Activated T-helper 2 cell treated with anti-CD3 and anti-CD28 coated beads, Interferon-gamma antibody, Interleukin-2, Interleukin-4, amounts not matched to agents 10 μg/mL and 5 μg/mL and 100 μg/mL, durations not matched to agents 14 hours and 24 hours and 36 hours (primary cell): Measurements from ENCODE around the gene RIOK3. TPM values are rescaled to one million over a fixed set of nuclear protein-coding genes. Genes with fewer than 3 reads are reported as not detected.
"Not testable (repeated sequence)": the region's sequence is repeated elsewhere in the genome, so short reads cannot be mapped to it uniquely, and the experiment has no call there.

Experiments used
- DNase-seq: peaks from one replicate; pipeline ENCODE4 v3.0.0; 2021; ENCODE audit warnings: low spot score
- H3K27ac Mint-ChIP-seq: one replicate; pipeline ENCODE4 v1.8.0; 2021; ENCODE audit warnings: mixed read lengths
- H3K27me3 Mint-ChIP-seq: one replicate; pipeline ENCODE4 v1.8.0; 2021; ENCODE audit warnings: low read depth, mixed read lengths
- H3K36me3 Mint-ChIP-seq: one replicate; pipeline ENCODE4 v1.8.0; 2021; ENCODE audit warnings: low read depth, mixed read lengths
- H3K4me1 Mint-ChIP-seq: one replicate; pipeline ENCODE4 v1.8.0; 2021; ENCODE audit warnings: low read depth, mixed read lengths
- H3K4me3 Mint-ChIP-seq: one replicate; pipeline ENCODE4 v1.8.0; 2021; ENCODE audit warnings: low read depth, mild to moderate bottlenecking, moderate library complexity, mixed read lengths
- H3K9me3 Mint-ChIP-seq: one replicate; pipeline ENCODE4 v1.8.0; 2021; ENCODE audit warnings: mixed read lengths
- intact Hi-C: fragments of 100-400 bp; cut with micrococcal nuclease; formaldehyde crosslinking; loops from one replicate; pipeline ENCODE4 v1.15.1; 2023
- total RNA-seq: library from RNA; stranded (reverse); gene quantifications from 2 replicates; pipeline ENCODE4 v1.2.3, GENCODE V29; 2022

The RIOK3 gene
- total RNA-seq, 1 donor from 2014 or later, result 53.4 TPM

DNA sequence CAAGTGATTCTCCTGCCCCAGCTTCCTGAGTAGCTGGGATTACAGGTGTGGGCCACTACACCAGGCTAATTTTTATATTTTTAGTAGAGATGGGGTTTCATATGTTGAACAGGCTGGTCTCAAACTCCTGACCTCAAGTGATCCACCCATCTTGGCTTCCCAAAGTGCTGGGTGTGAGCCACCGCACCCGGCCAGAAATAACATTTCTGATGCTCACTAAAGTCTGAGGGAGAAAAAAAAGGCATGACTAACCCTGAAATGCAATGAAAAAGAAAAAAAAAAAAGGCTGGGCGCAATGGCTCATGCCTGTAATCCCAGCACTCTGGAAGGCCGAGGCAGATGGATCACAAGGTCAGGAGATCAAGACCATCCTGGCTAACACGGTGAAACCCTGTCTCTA lies 36.5 kb downstream of the RIOK3 start:
- DNase-seq, H3K27me3 Mint-ChIP-seq, H3K36me3 Mint-ChIP-seq, H3K9me3 Mint-ChIP-seq, H3K27ac Mint-ChIP-seq, H3K4me3 Mint-ChIP-seq: not testable (repeated sequence)
- intact Hi-C loops, result loop anchor here (2.0 kb wide), 1 partner anchor 37 kb away; the partner anchor contains the start of gene RIOK3
- peaks cover 12% of the 10 kb centered on the region for H3K4me1 Mint-ChIP-seq

DNA sequence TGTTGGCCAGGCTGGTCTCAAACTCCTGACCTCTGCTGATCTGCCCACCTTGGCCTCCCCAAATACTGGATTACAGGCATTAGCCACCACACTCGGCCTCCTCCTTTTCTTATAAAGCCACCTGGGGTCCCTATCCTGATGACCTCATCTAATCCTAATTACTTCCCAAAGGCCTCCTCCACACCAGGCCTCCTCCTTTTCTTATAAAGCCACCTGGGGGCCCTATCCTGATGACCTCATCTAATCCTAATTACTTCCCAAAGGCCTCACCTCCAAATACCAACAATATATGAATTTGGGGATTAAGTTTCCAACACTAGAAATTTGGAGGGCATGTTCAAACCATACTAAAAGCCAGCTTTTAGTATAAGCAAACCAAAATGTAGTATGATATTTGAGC lies 40.6 kb downstream of the RIOK3 start:
- Mint-ChIP-seq H3K9me3 (peaks cover 3% of the 10 kb centered on the region), H3K4me3 (no peak overlapping the region), H3K4me1 (peaks cover 9% of the 10 kb centered on the region), H3K36me3 (no peaks in the 10 kb centered on the region), H3K27ac (no peak overlapping the region), H3K27me3 (no peaks in the 10 kb centered on the region)
- no peak for DNase-seq
- intact Hi-C loops, result no loop called here

GRCh38 chr18:23494992-23495391 lies 41.9 kb downstream of the RIOK3 start:
- no peak for DNase-seq
- Mint-ChIP-seq H3K9me3 (peaks cover 3% of the 10 kb centered on the region), H3K27me3 (no peaks in the 10 kb centered on the region), H3K4me3 (no peak overlapping the region), H3K27ac (no peak overlapping the region), H3K4me1 (peaks cover 17% of the 10 kb centered on the region), H3K36me3 (no peaks in the 10 kb centered on the region)
- intact Hi-C loops, result no loop called here

GRCh38 chr18:23495723-23496440 lies 42.8 kb downstream of the RIOK3 start:
- H3K27me3 Mint-ChIP-seq, result no peaks in the 10 kb centered on the region
- no peaks in the 10 kb centered on the region for H3K36me3 Mint-ChIP-seq
- H3K27ac Mint-ChIP-seq, result no peak overlapping the region
- H3K4me3 Mint-ChIP-seq, result no peak overlapping the region
- peaks cover 17% of the 10 kb centered on the region for H3K4me1 Mint-ChIP-seq
- intact Hi-C loops, result no loop called here
- H3K9me3 Mint-ChIP-seq, result peaks cover 2% of the 10 kb centered on the region
- DNase-seq, result no peak

- Mint-ChIP-seq H3K4me1 (peaks cover 26% of the 10 kb centered on the region), H3K27me3 (no peaks in the 10 kb centered on the region), H3K4me3 (no peak overlapping the region), H3K27ac (no peak overlapping the region), H3K36me3 (no peaks in the 10 kb centered on the region), H3K9me3 (no peaks in the 10 kb centered on the region)
- intact Hi-C loops, result no loop called here
- DNase-seq, result no peak
Measured at GRCh38 chr18:23498117-23498516, 45.0 kb downstream of the RIOK3 start.

- Mint-ChIP-seq H3K27ac (no peak overlapping the region), H3K4me1 (peaks cover 26% of the 10 kb centered on the region), H3K27me3 (no peaks in the 10 kb centered on the region), H3K4me3 (no peak overlapping the region), H3K36me3 (no peaks in the 10 kb centered on the region), H3K9me3 (no peaks in the 10 kb centered on the region)
- intact Hi-C loops, result loop anchor here (1.0 kb wide), 3 partner anchors 87 to 313 kb away; partner anchors contain the start of gene NPC1
- peak; percentile 63 for DNase-seq
Measured at GRCh38 chr18:23498877-23499276, 45.8 kb downstream of the RIOK3 start.

DNA sequence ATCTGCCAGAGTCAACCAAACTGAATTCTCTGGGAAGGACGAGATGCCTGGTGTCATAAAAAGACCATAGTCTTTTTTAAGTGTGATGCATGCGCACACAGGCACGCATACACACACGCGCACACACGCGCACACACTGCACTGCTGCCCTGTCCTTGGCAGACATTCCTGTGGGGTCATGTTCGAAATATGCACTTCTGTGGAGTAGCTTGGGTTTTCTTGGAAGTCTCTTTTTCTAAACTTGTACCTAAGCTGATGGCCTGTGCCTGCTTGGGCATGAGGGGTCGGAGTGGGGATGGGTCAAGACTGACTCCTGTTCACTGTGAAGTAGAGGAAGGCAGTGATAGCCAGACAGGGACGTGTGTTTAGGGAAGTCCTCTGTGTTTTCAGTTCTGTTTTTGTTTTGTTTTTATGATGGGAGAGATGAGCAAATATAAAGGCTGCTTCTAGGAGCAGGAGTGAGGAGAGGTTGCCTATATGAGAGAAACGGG lies 46.2 kb downstream of the RIOK3 start:
- Mint-ChIP-seq H3K36me3 (no peaks in the 10 kb centered on the region), H3K4me1 (peaks cover 29% of the 10 kb centered on the region), H3K27me3 (no peaks in the 10 kb centered on the region), H3K4me3 (no peak overlapping the region), H3K9me3 (no peaks in the 10 kb centered on the region), H3K27ac (no peak overlapping the region)
- DNase-seq, result no peak
- intact Hi-C loops, result loop anchor here (1.0 kb wide), 3 partner anchors 87 to 313 kb away; partner anchors contain the start of gene NPC1

DNA sequence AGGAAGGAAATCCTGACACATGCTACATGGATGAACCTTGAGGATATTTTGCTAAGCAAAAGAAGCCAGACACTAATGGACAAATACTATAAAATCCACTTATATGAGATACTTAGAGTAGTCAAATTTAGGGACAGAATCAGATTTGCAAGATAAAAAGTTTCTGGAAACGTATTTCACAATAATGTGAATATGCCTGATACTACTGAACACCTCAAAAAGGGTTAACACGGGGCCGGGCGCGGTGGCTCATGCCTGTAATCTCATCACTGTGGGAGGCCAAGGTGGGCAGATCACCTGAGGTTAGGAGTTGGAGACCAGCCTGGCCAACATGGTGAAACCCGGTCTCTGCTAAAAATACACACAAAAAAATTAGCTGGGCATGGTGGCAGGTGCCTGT lies 48.5 kb downstream of the RIOK3 start:
- no peaks in the 10 kb centered on the region for H3K27me3 Mint-ChIP-seq
- H3K4me3 Mint-ChIP-seq, result peak overlapping the region; percentile 17
- intact Hi-C loops, result loop anchor here (5.0 kb wide), 4 partner anchors 326 to 569 kb away; partner anchors contain the start of genes RBBP8 and TTC39C
- H3K36me3 Mint-ChIP-seq, result peaks cover 10% of the 10 kb centered on the region
- H3K27ac Mint-ChIP-seq, result no peak overlapping the region
- H3K9me3 Mint-ChIP-seq, result no peaks in the 10 kb centered on the region
- DNase-seq, result no peak
- H3K4me1 Mint-ChIP-seq, result peaks cover 34% of the 10 kb centered on the region

DNA sequence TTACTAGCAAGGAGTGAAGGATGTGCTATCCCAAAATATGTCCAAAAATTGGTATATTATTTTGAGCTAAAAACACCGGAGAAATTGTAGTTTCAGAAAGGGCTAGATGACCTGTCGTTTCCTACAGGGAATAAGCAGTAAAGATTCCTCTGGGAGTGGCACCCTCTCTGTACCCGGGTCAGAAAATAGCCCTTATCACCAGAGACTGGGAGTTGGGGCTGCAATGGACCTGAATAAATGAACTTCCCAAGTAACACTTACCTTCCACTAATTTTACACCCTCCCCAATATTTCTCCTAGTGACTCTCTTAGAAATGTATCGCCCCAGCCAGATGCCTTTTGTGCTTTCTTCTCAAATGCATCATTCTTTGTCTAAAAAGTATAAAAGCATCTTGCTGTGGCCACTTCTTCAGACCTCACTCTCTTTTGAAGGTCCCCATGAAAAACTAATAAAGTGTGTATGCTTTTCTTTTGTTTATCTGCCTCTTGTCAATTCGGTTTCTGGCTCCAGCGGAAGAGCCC lies 49.5 kb downstream of the RIOK3 start:
- Mint-ChIP-seq H3K4me1 (peaks cover 40% of the 10 kb centered on the region), H3K9me3 (no peaks in the 10 kb centered on the region), H3K4me3 (peak overlapping the region; percentile 82), H3K27ac (peak overlapping the region; percentile 85), H3K27me3 (no peaks in the 10 kb centered on the region), H3K36me3 (peaks cover 20% of the 10 kb centered on the region)
- intact Hi-C loops, result loop anchor here (1.0 to 5.0 kb wide), 6 partner anchors 14 to 570 kb away; partner anchors contain the start of genes RBBP8, RIOK3 and TTC39C
- no peak for DNase-seq

- Mint-ChIP-seq H3K36me3 (peaks cover 27% of the 10 kb centered on the region), H3K9me3 (no peaks in the 10 kb centered on the region), H3K27me3 (no peaks in the 10 kb centered on the region), H3K4me3 (peak within 1 kb of the TSS; percentile 95), H3K4me1 (peaks cover 44% of the 10 kb centered on the region), H3K27ac (peak within 1 kb of the TSS; percentile 85)
- intact Hi-C loops, result loop anchor here (1.0 to 5.0 kb wide), 6 partner anchors 15 to 571 kb away; partner anchors contain the start of genes RBBP8, RIOK3 and TTC39C
- DNase-seq, result peak; percentile 96
Measured at GRCh38 chr18:23503038-23503962, 50.2 kb downstream of the RIOK3 start, which contains the start of gene RMC1. TSS of gene RMC1 (plus strand) at chr18:23503511. CDS start at chr18:23503619, 108 bp downstream.

DNA sequence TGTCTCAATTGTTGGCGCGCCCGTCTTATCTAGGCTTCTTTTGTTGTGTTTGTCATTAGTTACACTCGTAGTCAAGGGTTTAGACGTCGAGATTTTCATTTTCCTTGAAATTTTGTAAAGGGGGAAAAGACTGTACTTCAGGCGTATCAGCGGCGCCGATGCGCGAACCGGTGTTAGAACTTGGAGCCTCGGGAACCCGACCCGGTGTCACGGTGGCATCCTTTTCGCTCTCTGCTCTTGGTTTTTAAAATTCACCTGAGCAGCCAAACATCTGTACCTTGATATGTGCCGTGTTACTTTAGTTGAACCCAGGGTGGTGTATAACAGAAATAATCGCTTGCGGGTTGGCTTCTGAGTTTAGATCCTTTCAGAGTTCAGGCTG lies 50.9 kb downstream of the RIOK3 start:
- Mint-ChIP-seq H3K27ac (peak overlapping the region; percentile 66), H3K36me3 (peaks cover 33% of the 10 kb centered on the region), H3K9me3 (no peaks in the 10 kb centered on the region), H3K4me1 (peaks cover 41% of the 10 kb centered on the region), H3K27me3 (no peaks in the 10 kb centered on the region), H3K4me3 (peak overlapping the region; percentile 95)
- no peak for DNase-seq
- intact Hi-C loops, result loop anchor here (1.0 to 5.0 kb wide), 7 partner anchors 8 to 572 kb away; partner anchors contain the start of genes RBBP8, RIOK3 and TTC39C

- peaks cover 35% of the 10 kb centered on the region for H3K4me1 Mint-ChIP-seq
- peak overlapping the region; percentile 95 for H3K4me3 Mint-ChIP-seq
- peaks cover 33% of the 10 kb centered on the region for H3K36me3 Mint-ChIP-seq
Measured at GRCh38 chr18:23504720-23505119, 51.6 kb downstream of the RIOK3 start.

More at GRCh38 chr18:23504720-23505119, 51.6 kb downstream of the RIOK3 start:
- no peaks in the 10 kb centered on the region for H3K27me3 Mint-ChIP-seq
- intact Hi-C loops, result loop anchor here (1.0 to 5.0 kb wide), 5 partner anchors 8 to 572 kb away; partner anchors contain the start of genes RBBP8 and TTC39C
- DNase-seq, result no peak
- H3K27ac Mint-ChIP-seq, result peak overlapping the region; percentile 66
- no peaks in the 10 kb centered on the region for H3K9me3 Mint-ChIP-seq
